Endothelial cell of umbilical vein (primary cell): ENCODE results near the gene EVI2B. TPM values are rescaled to one million over a fixed set of nuclear protein-coding genes. Genes with fewer than 3 reads are reported as not detected.

Experiments
- BruUV-seq: library from RNA; stranded (reverse); fragments of 400-500 nt; replicated peaks from 2 replicates; lab custom pipeline; 2021; lab: Mats Ljungman, UMichigan
- CTCF ChIA-PET: fragments of 300-600, 350-600 bp; sonication (Branson Sonifier 250); formaldehyde crosslinking; loops from one replicate; lab custom pipeline; 2021; ENCODE audit warnings: antibody characterized with exemption, inconsistent platforms; lab: Charles Lee
- POLR2A ChIA-PET: fragments of 300-600, 350-600 bp; sonication (Branson Sonifier 250); formaldehyde crosslinking; loops from one replicate; lab custom pipeline; 2021; ENCODE audit warnings: antibody characterized with exemption, inconsistent platforms; lab: Charles Lee
- DNase-seq: peaks from one replicate; pipeline ENCODE4 v3.0.0-alpha.2; 2011; ENCODE audit warnings: low read depth, low spot score
- FAIRE-seq: peaks from 2 replicates; lab custom pipeline; 2011; peaks lifted over from hg19 to GRCh38; lab: Jason Lieb, UNC
- H2AFZ ChIP-seq: 2 replicates; pipeline ENCODE4 v1.6.0; 2012; ENCODE audit warnings: low read depth, low read length, control low read depth, inconsistent platforms
- H3K27ac ChIP-seq: 2 replicates; pipeline ENCODE4 v1.5.1; 2011; ENCODE audit warnings: low read depth, mild to moderate bottlenecking, control low read depth, low read length, moderate library complexity; ENCODE audit not compliant: insufficient read depth
- H3K27me3 ChIP-seq, 2 experiments: 2 replicates each; pipeline versions ENCODE4 v1.6.0 to v1.6.1; 2011; ENCODE audit warnings: low read length in 2 of 2, mixed read lengths in 1 of 2; ENCODE audit not compliant: control insufficient read depth in 2 of 2, insufficient read depth in 2 of 2
- H3K36me3 ChIP-seq, 2 experiments: 2 replicates in 1 of 2; 3 replicates in 1 of 2; pipeline ENCODE4 v1.5.1; 2011; ENCODE audit warnings: low read length in 2 of 2, mild to moderate bottlenecking in 1 of 2, moderate library complexity in 1 of 2; ENCODE audit not compliant: control insufficient read depth in 2 of 2, insufficient read depth in 2 of 2; ENCODE audit errors: extremely low read depth in 1 of 2
- H3K4me1 ChIP-seq: 3 replicates; pipeline ENCODE4 v1.5.1; 2011; ENCODE audit warnings: mild to moderate bottlenecking, low read length; ENCODE audit not compliant: control insufficient read depth, insufficient read depth; ENCODE audit errors: extremely low read depth
- H3K4me2 ChIP-seq: 2 replicates; pipeline ENCODE4 v1.6.1; 2011; ENCODE audit warnings: low read length, control low read depth, mixed read lengths; ENCODE audit not compliant: insufficient read depth
- H3K4me3 ChIP-seq, 3 experiments: fragments of 200-600 bp in 1 of 3; sonication (generic), shearing (Covaris generic) in 1 of 3; replicated peaks in 1 of 3; 2 replicates each; pipeline ENCODE4 v1.5.1; 2011 to 2016; ENCODE audit warnings: control low read depth in 3 of 3, low read length in 3 of 3, mild to moderate bottlenecking in 2 of 3, inconsistent platforms in 1 of 3, low read depth in 1 of 3, moderate library complexity in 1 of 3; ENCODE audit not compliant: insufficient read depth in 1 of 3
- H3K79me2 ChIP-seq: 2 replicates; pipeline ENCODE4 v1.6.0; 2012; ENCODE audit warnings: low read length, inconsistent platforms; ENCODE audit not compliant: control insufficient read depth, insufficient read depth
- H3K9ac ChIP-seq: replicated peaks from 2 replicates; pipeline ENCODE3; 2011; ENCODE audit warnings: low read length, control low read depth; ENCODE audit not compliant: insufficient read depth; ENCODE audit errors: extremely low read depth
- H3K9me1 ChIP-seq: replicated peaks from 3 replicates; pipeline ENCODE4 v1.6.0; 2011; ENCODE audit warnings: mild to moderate bottlenecking, low read length; ENCODE audit not compliant: control insufficient read depth, insufficient read depth; ENCODE audit errors: extremely low read depth
- H3K9me3 ChIP-seq: replicated peaks from 2 replicates; pipeline ENCODE4 v1.5.1; 2012; ENCODE audit warnings: low read length, inconsistent platforms; ENCODE audit not compliant: control insufficient read depth, insufficient read depth
- H4K20me1 ChIP-seq: replicated peaks from 2 replicates; pipeline ENCODE3; 2011; ENCODE audit warnings: mild to moderate bottlenecking, low read length; ENCODE audit not compliant: control insufficient read depth, insufficient read depth; ENCODE audit errors: extremely low read depth
- CTCF ChIP-seq, 2 donors: IDR thresholded peaks; 1 replicate in 1 of 2; 2 replicates in 1 of 2; pipeline ENCODE4 v1.5.1; 2011; ENCODE audit warnings: low read length in 2 of 2, mild to moderate bottlenecking in 2 of 2, moderate library complexity in 2 of 2, control low read depth in 1 of 2, inconsistent platforms in 1 of 2, low read depth in 1 of 2; ENCODE audit not compliant: insufficient read depth in 1 of 2; ENCODE audit errors: extremely low read depth in 1 of 2
- EZH2 ChIP-seq: IDR thresholded peaks from 2 replicates; pipeline ENCODE4 v1.6.1; 2012; ENCODE audit warnings: borderline replicate concordance, low read depth, mild to moderate bottlenecking, moderate library complexity, low read length, inconsistent platforms; ENCODE audit not compliant: severe bottlenecking
- FOS ChIP-seq: IDR thresholded peaks from 2 replicates; pipeline ENCODE4 v1.6.1; 2011; ENCODE audit warnings: mild to moderate bottlenecking, low read length, moderate library complexity, borderline replicate concordance; ENCODE audit not compliant: insufficient read depth
- GATA2 ChIP-seq: IDR thresholded peaks from 2 replicates; pipeline ENCODE4 v1.7.0; 2011; ENCODE audit warnings: low read depth, mild to moderate bottlenecking, moderate library complexity, mixed read lengths, low read length; ENCODE audit not compliant: insufficient read length, insufficient read depth
- JUN ChIP-seq: IDR thresholded peaks from 2 replicates; pipeline ENCODE4 v1.6.1; 2011; ENCODE audit warnings: borderline replicate concordance, low read depth; ENCODE audit not compliant: insufficient read length, insufficient read depth
- MAX ChIP-seq: IDR thresholded peaks from 2 replicates; pipeline ENCODE4 v1.6.1; 2011; ENCODE audit not compliant: insufficient read depth, insufficient read length
- MYC ChIP-seq: IDR thresholded peaks from one replicate; pipeline ENCODE4 v1.6.1; 2011; ENCODE audit warnings: mild to moderate bottlenecking, low read depth, low read length
- POLR2A ChIP-seq: IDR thresholded peaks from 2 replicates; pipeline ENCODE4 v1.6.1; 2012; ENCODE audit warnings: low read depth, mild to moderate bottlenecking, control low read depth, low read length
- POLR2AphosphoS5 ChIP-seq: IDR thresholded peaks from 2 replicates; pipeline ENCODE4 v1.6.1; 2012; ENCODE audit warnings: low read depth, mild to moderate bottlenecking, control low read depth, low read length, moderate library complexity; ENCODE audit not compliant: insufficient read depth
- dilution Hi-C: fragments of 300-500 bp; cut with MboI; formaldehyde crosslinking; loops from one replicate; pipeline ENCODE4 v1.15.0; 2019; ENCODE audit warnings: low sequenced_read_pairs; ENCODE audit not compliant: extremely low pct_ligation_motif_present
- intact Hi-C: fragments of 100-400 bp; cut with micrococcal nuclease; formaldehyde crosslinking; loops from one replicate; pipeline ENCODE4 v1.10.0; 2022
- polyA plus RNA-seq, 4 experiments: library from polyadenylated mRNA; depleted of rRNA in 3 of 4; stranded (reverse) in 3 of 4; unstranded in 1 of 4; fragments of >200 nt; gene quantifications; 2 replicates each; pipeline versions ENCODE4 v1.2.1 to v1.2.3, GENCODE V29; 2011 to 2012; ENCODE audit warnings: missing spikeins in 1 of 4
- total RNA-seq: library from RNA; stranded (reverse); gene quantifications from 2 replicates; pipeline ENCODE4 v1.2.3, GENCODE V29; 2021

The EVI2B gene
- total and polyA plus RNA-seq, 2 donors (not counting 3 experiments of a cell fraction or from before 2014, with no cell fraction given), result 1.7 to 1.9 TPM

- CTCF ChIA-PET, result no interaction called here
- dilution Hi-C loops, result no loop called here
- FAIRE-seq, result no peak
Observed at GRCh38 chr17:31294820-31295488, 18.9 kb downstream of the EVI2B start.

More at GRCh38 chr17:31294820-31295488, 18.9 kb downstream of the EVI2B start:
- Histone ChIP-seq H3K9ac (no peak overlapping the region), H3K79me2 (no peaks in the 10 kb centered on the region), H3K9me3 (no peaks in the 10 kb centered on the region), H2AFZ (no peak overlapping the region), H3K4me3 (no peak overlapping the region), H4K20me1 (no peaks in the 10 kb centered on the region), H3K27ac (no peak overlapping the region), H3K9me1 (no peaks in the 10 kb centered on the region), H3K4me2 (no peak overlapping the region), H3K27me3 (no peaks in the 10 kb centered on the region), H3K4me1 (no peaks in the 10 kb centered on the region), H3K36me3 (no peaks in the 10 kb centered on the region)
- no peak for DNase-seq
- TF ChIP-seq CTCF (IDR thresholded peaks at IDR 0.05; ENCODE audit: extremely low read depth in 1 of 2, insufficient read depth in 1 of 2, low read depth in 1 of 2, low read length in 2 of 2) (no peak), GATA2 (no peak), POLR2A (no peak), EZH2 (no peak), POLR2AphosphoS5 (no peak), JUN (no peak), MAX (no peak), MYC (no peak), FOS (no peak)
- BruUV-seq, result no TSS peak
- intact Hi-C loops, result no loop called here
- POLR2A ChIA-PET, result no interaction called here
